Tibial artery (tissue), 4 donors: ENCODE data around the gene GNB3.
"Not testable (repeated sequence)": the region's sequence is repeated elsewhere in the genome, so short reads cannot be mapped to it uniquely, and the experiment has no call there.

ENCODE experiments used
- DNase-seq, 2 donors: peaks; one replicate each; pipeline ENCODE4 v3.0.0-alpha.2; 2019
- H3K27ac ChIP-seq, 2 donors: fragments of 200-600 bp; sonication (generic) in 1 of 2; 1 replicate in 1 of 2; 2 replicates in 1 of 2; pipeline ENCODE4 v1.5.1; 2018 to 2019; ENCODE audit warnings: mild to moderate bottlenecking in 1 of 2
- H3K27me3 ChIP-seq, 2 donors: fragments of 200-600 bp; sonication (generic) in 1 of 2; one replicate each; pipeline versions ENCODE4 v1.5.1 to v1.6.0; 2016 to 2019
- H3K36me3 ChIP-seq, 3 donors: fragments of 200-600 bp; sonication (generic) in 2 of 3; one replicate each; pipeline ENCODE4 v1.5.1; 2016 to 2019; ENCODE audit warnings: mild to moderate bottlenecking in 2 of 3
- H3K4me1 ChIP-seq, 4 donors: fragments of 200-600 bp; sonication (generic) in 2 of 4; 1 replicate in 3 of 4; 2 replicates in 1 of 4; pipeline ENCODE4 v1.5.1; 2016 to 2019
- H3K4me3 ChIP-seq, 2 donors: fragments of 200-600 bp; sonication (generic) in 1 of 2; 1 replicate in 1 of 2; 2 replicates in 1 of 2; pipeline ENCODE4 v1.5.1; 2018 to 2019; ENCODE audit warnings: mild to moderate bottlenecking in 2 of 2
- H3K9me3 ChIP-seq, 3 donors: fragments of 200-600 bp; sonication (generic) in 1 of 3; one replicate each; pipeline ENCODE4 v1.5.1; 2016 to 2019
- intact Hi-C: fragments of 100-400 bp; cut with DNase I; formaldehyde crosslinking; loops from one replicate; pipeline ENCODE4 v1.15.0; 2023; ENCODE audit warnings: low total_unique reads
- TF ChIP-seq, protein P1 (sequence below), 2 experiments: fragments of 200-600 bp in 1 of 2; fragments of 450-650 bp in 1 of 2; IDR thresholded peaks; one replicate each; pipeline ENCODE4 v1.5.1; 2017 to 2019; ENCODE audit warnings: antibody characterized with exemption in 2 of 2, mild to moderate bottlenecking in 1 of 2, moderate library complexity in 1 of 2

Gene GNB3

DNA sequence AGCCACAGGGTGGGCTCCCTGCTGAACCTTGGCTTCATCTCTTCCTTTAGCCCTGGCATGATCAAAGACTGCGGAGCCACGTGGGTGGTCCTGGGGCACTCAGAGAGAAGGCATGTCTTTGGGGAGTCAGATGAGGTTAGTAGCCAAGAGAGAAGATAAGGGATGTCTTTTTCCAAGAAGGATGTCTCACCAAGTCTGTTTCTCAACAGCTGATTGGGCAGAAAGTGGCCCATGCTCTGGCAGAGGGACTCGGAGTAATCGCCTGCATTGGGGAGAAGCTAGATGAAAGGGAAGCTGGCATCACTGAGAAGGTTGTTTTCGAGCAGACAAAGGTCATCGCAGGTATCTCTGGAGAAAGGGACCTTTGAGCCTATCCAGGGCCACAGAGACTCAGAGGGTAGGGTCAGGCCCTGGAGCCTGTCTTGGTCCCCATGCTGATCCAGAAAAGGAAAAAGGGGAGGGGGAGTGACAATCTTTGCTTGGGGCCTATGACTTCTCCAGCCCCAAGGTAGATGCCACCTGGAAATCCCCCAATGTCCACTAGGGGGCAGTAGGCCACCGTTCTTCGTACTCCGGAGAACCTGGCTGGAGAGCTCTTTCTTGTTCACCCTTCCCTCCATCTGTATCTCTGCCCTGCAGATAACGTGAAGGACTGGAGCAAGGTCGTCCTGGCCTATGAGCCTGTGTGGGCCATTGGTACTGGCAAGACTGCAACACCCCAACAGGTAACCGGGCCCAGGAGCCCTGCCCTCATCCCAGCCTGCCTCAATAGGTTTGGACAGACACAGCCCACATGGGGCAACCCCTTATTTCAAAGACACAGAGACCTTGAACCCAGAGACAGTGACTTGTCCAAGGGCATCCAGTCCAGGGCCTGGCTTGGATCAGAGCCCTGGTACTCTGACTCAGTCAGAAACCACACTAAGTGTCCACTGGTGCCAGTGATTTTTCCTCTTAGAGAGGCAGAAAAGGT lies 28.6 kb downstream of the GNB3 start:
- Histone ChIP-seq H3K27ac (peak overlapping the region; percentile 99 to 100), H3K9me3 (no peaks in the 10 kb centered on the region), H3K27me3 (no peaks in the 10 kb centered on the region), H3K4me3 (peak overlapping the region; percentile 94 to 100), H3K36me3 (peaks cover 14 to 41% (median 26%) of the 10 kb centered on the region in 3 donors), H3K4me1 (peaks cover 0 to 56% (median 46%) of the 10 kb centered on the region in 4 donors)
- peak; percentile 74 to 85 for DNase-seq
- TF ChIP-seq, protein P1, sequence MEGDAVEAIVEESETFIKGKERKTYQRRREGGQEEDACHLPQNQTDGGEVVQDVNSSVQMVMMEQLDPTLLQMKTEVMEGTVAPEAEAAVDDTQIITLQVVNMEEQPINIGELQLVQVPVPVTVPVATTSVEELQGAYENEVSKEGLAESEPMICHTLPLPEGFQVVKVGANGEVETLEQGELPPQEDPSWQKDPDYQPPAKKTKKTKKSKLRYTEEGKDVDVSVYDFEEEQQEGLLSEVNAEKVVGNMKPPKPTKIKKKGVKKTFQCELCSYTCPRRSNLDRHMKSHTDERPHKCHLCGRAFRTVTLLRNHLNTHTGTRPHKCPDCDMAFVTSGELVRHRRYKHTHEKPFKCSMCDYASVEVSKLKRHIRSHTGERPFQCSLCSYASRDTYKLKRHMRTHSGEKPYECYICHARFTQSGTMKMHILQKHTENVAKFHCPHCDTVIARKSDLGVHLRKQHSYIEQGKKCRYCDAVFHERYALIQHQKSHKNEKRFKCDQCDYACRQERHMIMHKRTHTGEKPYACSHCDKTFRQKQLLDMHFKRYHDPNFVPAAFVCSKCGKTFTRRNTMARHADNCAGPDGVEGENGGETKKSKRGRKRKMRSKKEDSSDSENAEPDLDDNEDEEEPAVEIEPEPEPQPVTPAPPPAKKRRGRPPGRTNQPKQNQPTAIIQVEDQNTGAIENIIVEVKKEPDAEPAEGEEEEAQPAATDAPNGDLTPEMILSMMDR (IDR thresholded peaks at IDR 0.05), result peak; percentile 89 to 91
- intact Hi-C loops, result loop anchor here (5.0 kb wide), 2 partner anchors 73 to 98 kb away; partner anchors contain the start of genes C12orf57 and RNU7-1

DNA sequence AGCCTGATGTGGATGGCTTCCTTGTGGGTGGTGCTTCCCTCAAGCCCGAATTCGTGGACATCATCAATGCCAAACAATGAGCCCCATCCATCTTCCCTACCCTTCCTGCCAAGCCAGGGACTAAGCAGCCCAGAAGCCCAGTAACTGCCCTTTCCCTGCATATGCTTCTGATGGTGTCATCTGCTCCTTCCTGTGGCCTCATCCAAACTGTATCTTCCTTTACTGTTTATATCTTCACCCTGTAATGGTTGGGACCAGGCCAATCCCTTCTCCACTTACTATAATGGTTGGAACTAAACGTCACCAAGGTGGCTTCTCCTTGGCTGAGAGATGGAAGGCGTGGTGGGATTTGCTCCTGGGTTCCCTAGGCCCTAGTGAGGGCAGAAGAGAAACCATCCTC lies 29.6 kb downstream of the GNB3 start:
- H3K27me3 ChIP-seq, DNase-seq, H3K4me3 ChIP-seq, intact Hi-C loops, H3K9me3 ChIP-seq: not testable (repeated sequence)
- peak overlapping the region in 1 of 2 donors; percentile 100 for H3K27ac ChIP-seq
- H3K4me1 ChIP-seq, result peaks cover 0 to 62% (median 46%) of the 10 kb centered on the region in 4 donors
- peaks cover 10 to 31% (median 21%) of the 10 kb centered on the region in 3 donors for H3K36me3 ChIP-seq

DNA sequence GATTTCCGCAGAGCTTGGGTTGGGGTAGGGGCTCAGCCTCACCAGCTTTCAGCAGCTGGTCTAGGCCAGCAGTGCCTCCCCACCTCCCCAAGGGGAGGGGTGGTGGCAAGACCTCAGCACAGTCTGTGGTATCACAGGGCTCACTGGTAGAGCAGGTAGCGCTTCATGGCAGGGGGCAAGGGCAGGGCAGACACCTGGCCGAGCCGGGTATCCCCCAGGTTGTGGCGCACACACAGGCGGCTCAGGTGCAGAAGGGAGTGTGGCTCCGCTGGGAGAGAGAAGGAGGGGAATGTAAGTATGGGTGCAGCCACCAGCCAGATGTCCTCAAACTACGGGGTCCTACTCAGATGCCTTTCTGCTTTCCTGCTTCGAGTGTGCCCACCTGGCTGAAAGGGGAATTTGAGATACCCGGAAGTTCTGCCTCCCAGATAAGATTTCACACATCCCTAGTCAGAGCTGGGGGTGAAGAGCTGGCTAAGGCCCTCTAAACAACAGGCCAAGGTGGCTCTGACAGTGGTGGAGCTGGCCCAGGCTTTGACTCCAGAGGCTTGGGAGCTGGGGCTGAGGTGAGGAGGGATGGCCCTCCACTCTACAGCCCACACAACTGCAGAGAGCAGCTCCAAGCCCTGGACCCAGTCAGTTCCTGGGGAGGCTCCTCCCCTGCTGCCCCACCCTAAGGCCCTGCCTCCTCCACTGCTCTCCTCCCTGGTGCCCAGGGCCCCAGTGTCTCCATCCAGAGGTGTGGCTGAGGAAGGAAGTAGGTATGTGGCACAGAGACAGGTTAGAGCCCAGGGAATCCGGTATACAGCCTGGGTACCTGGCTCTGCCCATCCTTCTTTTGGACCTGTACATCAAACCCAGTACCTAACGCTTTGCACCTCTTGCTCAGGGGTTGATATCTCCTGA lies 30.6 kb downstream of the GNB3 start:
- peak overlapping the region; percentile 73 to 76 for H3K4me3 ChIP-seq
- intact Hi-C loops, result no loop called here
- no peaks in the 10 kb centered on the region for H3K27me3 ChIP-seq
- peaks cover 10 to 28% (median 21%) of the 10 kb centered on the region in 3 donors for H3K36me3 ChIP-seq
- H3K4me1 ChIP-seq, result peaks cover 0 to 59% (median 44%) of the 10 kb centered on the region in 4 donors
- no peaks in the 10 kb centered on the region for H3K9me3 ChIP-seq
- peak overlapping the region; percentile 86 to 88 for H3K27ac ChIP-seq
- no peak for DNase-seq
- TF ChIP-seq, protein P1 (IDR thresholded peaks at IDR 0.05), result no peak

DNA sequence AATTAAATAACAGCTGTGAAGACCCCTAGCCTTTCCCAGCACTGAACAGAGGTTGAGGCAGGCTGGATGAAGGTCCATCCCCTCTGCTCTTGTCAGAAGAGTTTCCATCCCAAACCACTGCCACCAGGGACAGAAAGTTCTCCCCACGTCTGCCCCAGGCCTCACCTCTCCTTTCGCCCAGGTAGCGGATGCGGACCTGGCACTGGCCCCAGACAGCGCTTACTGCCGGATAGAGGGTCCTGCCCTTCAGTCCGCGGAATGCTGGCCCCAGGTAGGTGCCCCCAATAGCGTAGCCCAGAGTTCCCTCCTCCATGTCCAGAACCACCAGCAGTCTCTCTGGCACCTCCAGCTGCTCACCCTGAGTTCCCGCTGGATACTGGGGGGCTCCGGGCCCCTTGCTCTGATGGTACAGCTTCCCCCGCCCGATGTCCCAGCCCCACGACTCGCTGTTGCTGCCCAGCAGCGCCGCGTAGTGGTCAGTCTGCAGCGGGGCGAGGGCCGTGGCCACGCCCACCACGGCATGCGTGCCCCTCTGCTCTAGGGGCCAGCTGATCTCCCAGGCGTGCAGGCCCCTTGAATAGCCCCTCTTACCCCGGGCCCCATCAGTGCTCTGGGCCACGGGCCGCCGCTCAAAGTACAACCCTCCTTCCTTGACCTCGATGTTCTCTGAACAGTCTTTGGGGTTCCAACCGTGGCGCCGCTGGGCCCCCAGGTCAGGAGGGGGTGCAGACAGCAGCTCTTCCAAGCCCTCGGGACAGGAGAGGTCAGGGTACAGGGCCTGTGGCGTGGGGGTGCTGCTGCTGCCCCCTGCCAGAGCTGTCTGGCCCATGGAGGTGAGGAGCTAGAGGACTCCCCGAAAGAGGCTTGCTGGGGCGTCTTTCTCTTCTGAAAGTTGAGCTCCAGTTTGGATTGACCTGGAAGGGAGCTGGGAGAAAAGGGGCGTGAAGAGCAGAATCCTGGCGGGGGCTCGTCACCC lies 31.6 kb downstream of the GNB3 start:
- H3K27ac ChIP-seq, result peak overlapping the region; percentile 86 to 88
- intact Hi-C loops, result no loop called here
- H3K4me1 ChIP-seq, result peaks cover 0 to 52% (median 38%) of the 10 kb centered on the region in 4 donors
- TF ChIP-seq, protein P1 (IDR thresholded peaks at IDR 0.05), result peak; percentile 82 to 98
- H3K4me3 ChIP-seq, result peak overlapping the region; percentile 73 to 76
- H3K9me3 ChIP-seq, result no peaks in the 10 kb centered on the region
- H3K36me3 ChIP-seq, result peaks cover 10 to 28% (median 21%) of the 10 kb centered on the region in 3 donors
- DNase-seq, result peak; percentile 85 to 91
- H3K27me3 ChIP-seq, result no peaks in the 10 kb centered on the region
